ENCODE results near the gene ACTN4. TPM values are rescaled to one million over a fixed set of nuclear protein-coding genes. Genes with fewer than 3 reads are reported as not detected.
"Not testable (repeated sequence)": the region's sequence is repeated elsewhere in the genome, so short reads cannot be mapped to it uniquely, and the experiment has no call there.

ACTN4 gene
- total RNA-seq: 656 TPM

GRCh38 chr19:38647368-38647965 is at the start of gene ACTN4:
TSS of gene ACTN4 (plus strand) at chr19:38647649. CDS start at chr19:38647746, 97 bp downstream.
- peak; percentile 99 for DNase-seq (ENCODE audit: low spot score)

GRCh38 chr19:38599722-38600121 is 47.7 kb upstream of the ACTN4 start:
- no peak for DNase-seq (ENCODE audit: low spot score)

- not testable (repeated sequence) for DNase-seq (ENCODE audit: low spot score)
Measured at GRCh38 chr19:38602856-38603255, 44.6 kb upstream of the ACTN4 start.

- no peak for DNase-seq (ENCODE audit: low spot score)
Measured at GRCh38 chr19:38606131-38606530, 41.3 kb upstream of the ACTN4 start.

GRCh38 chr19:38614289-38614688 is 33.2 kb upstream of the ACTN4 start:
- no peak for DNase-seq (ENCODE audit: low spot score)

- DNase-seq (ENCODE audit: low spot score): no peak
Measured at GRCh38 chr19:38615007-38615581, 32.4 kb upstream of the ACTN4 start.

GRCh38 chr19:38616265-38616664 is 31.2 kb upstream of the ACTN4 start:
- no peak for DNase-seq (ENCODE audit: low spot score)

- DNase-seq (ENCODE audit: low spot score): no peak
Measured at GRCh38 chr19:38617283-38617763, 30.1 kb upstream of the ACTN4 start.

GRCh38 chr19:38617764-38618589 is 29.5 kb upstream of the ACTN4 start, which contains the start of gene MAP4K1:
TSS of gene MAP4K1 (minus strand) at chr19:38617953. CDS start at chr19:38617895, 58 bp downstream.
- DNase-seq (ENCODE audit: low spot score): no peak

- peak; percentile 99 for DNase-seq (ENCODE audit: low spot score)
Measured at GRCh38 chr19:38618590-38619360, 28.7 kb upstream of the ACTN4 start, which contains the start of gene EIF3K. TSS of gene EIF3K (plus strand) at chr19:38619188. CDS start at chr19:38619269, 81 bp downstream.

- no peak for DNase-seq (ENCODE audit: low spot score)
Measured at GRCh38 chr19:38619361-38620174, 27.9 kb upstream of the ACTN4 start.

GRCh38 chr19:38624822-38625221 is 22.6 kb upstream of the ACTN4 start:
- no peak for DNase-seq (ENCODE audit: low spot score)

- no peak for DNase-seq (ENCODE audit: low spot score)
Measured at GRCh38 chr19:38626401-38626800, 21.0 kb upstream of the ACTN4 start.

GRCh38 chr19:38629568-38629967 is 17.9 kb upstream of the ACTN4 start:
- no peak for DNase-seq (ENCODE audit: low spot score)

GRCh38 chr19:38631301-38631700 is 16.1 kb upstream of the ACTN4 start:
- DNase-seq (ENCODE audit: low spot score): not testable (repeated sequence)

GRCh38 chr19:38631811-38632475 is 15.5 kb upstream of the ACTN4 start:
- DNase-seq (ENCODE audit: low spot score): not testable (repeated sequence)

GRCh38 chr19:38632476-38633213 is 14.8 kb upstream of the ACTN4 start:
- DNase-seq (ENCODE audit: low spot score): no peak

GRCh38 chr19:38634757-38635482 is 12.5 kb upstream of the ACTN4 start:
- DNase-seq (ENCODE audit: low spot score): peak; percentile 78
